GM12878 (cell line): Measurements from ENCODE around the gene ZMIZ2. TPM values are rescaled to one million over a fixed set of nuclear protein-coding genes. Genes with fewer than 3 reads are reported as not detected.

Source experiments
- ATAC-seq: fragments of 200-7000 bp; cut with Tn5 transposase; 3 replicates; pipeline ENCODE4 v1.9.1; 2020; ENCODE audit warnings: mild to moderate bottlenecking, moderate library complexity
- BruUV-seq: library from RNA; stranded (reverse); fragments of 400-500 nt; replicated peaks from 2 replicates; lab custom pipeline; 2021; lab: Mats Ljungman, UMichigan
- CTCF ChIA-PET: fragments of 300-600 bp; sonication (Branson Sonifier 250); formaldehyde crosslinking; extraction: SDS; loops from one replicate; lab custom pipeline; 2021; ENCODE audit warnings: inconsistent platforms; lab: Yijun Ruan, JAX
- POLR2A ChIA-PET: fragments of 350-600 bp; formaldehyde crosslinking; extraction: SDS; loops from one replicate; lab custom pipeline; 2021; ENCODE audit warnings: inconsistent platforms; lab: Charles Lee
- RAD21 ChIA-PET: fragments of 300-600 bp; sonication (Branson Sonifier 250); formaldehyde crosslinking; loops from one replicate; lab custom pipeline; 2023; ENCODE audit warnings: antibody characterized with exemption; ENCODE audit not compliant: unreplicated experiment; lab: Charles Lee
- SMC1A ChIA-PET: fragments of 300-600 bp; sonication (Branson Sonifier 250); formaldehyde crosslinking; loops from one replicate; lab custom pipeline; 2023; ENCODE audit not compliant: unreplicated experiment, uncharacterized antibody; lab: Charles Lee
- DNase-seq: peaks from one replicate; pipeline ENCODE4 v3.0.0-alpha.2; 2011; ENCODE audit warnings: low read depth, low spot score
- FAIRE-seq: peaks from 3 replicates; lab custom pipeline; 2011; peaks lifted over from hg19 to GRCh38; lab: Jason Lieb, UNC
- H2AFZ ChIP-seq: 2 replicates; pipeline ENCODE4 v1.6.0; 2011; ENCODE audit warnings: low read depth, low read length, control low read depth; ENCODE audit not compliant: control insufficient read depth
- H3K27ac ChIP-seq: 2 replicates; pipeline ENCODE4 v1.5.1; 2011; ENCODE audit warnings: control low read depth; ENCODE audit not compliant: control insufficient read depth, insufficient read depth
- H3K27me3 ChIP-seq, 2 experiments: replicated peaks in 1 of 2; 2 replicates each; pipeline versions ENCODE4 v1.6.0 to v1.6.1; 2011; ENCODE audit warnings: low read length in 1 of 2; ENCODE audit not compliant: control insufficient read depth in 2 of 2, insufficient read depth in 2 of 2
- H3K36me3 ChIP-seq, 2 experiments: 2 replicates each; pipeline ENCODE4 v1.5.1; 2011; ENCODE audit warnings: low read length in 1 of 2; ENCODE audit not compliant: control insufficient read depth in 2 of 2, insufficient read depth in 2 of 2
- H3K4me1 ChIP-seq: 2 replicates; pipeline ENCODE4 v1.6.1; 2011; ENCODE audit warnings: mild to moderate bottlenecking, low read length, moderate library complexity, mixed read lengths; ENCODE audit not compliant: control insufficient read depth, insufficient read depth
- H3K4me2 ChIP-seq: 2 replicates; pipeline ENCODE4 v1.6.0; 2011; ENCODE audit warnings: control low read depth; ENCODE audit not compliant: control insufficient read depth, insufficient read depth
- H3K4me3 ChIP-seq: fragments of 200-600 bp; sonication (generic); 2 replicates; pipeline ENCODE4 v1.5.1; 2016
- H3K79me2 ChIP-seq: 2 replicates; pipeline ENCODE4 v1.6.0; 2011; ENCODE audit warnings: low read length; ENCODE audit not compliant: control insufficient read depth, insufficient read depth
- H3K9ac ChIP-seq: 2 replicates; pipeline ENCODE4 v1.8.0; 2011; ENCODE audit warnings: low read length, control low read depth, mixed read lengths; ENCODE audit not compliant: control insufficient read depth, insufficient read depth
- H3K9me3 ChIP-seq: replicated peaks from 3 replicates; pipeline ENCODE4 v1.5.1; 2011; ENCODE audit warnings: mild to moderate bottlenecking, low read length; ENCODE audit not compliant: control insufficient read depth, insufficient read depth
- H4K20me1 ChIP-seq: 2 replicates; pipeline ENCODE4 v1.6.0; 2011; ENCODE audit not compliant: control insufficient read depth, insufficient read depth
- ATF7 ChIP-seq: fragments of 450-650 bp; IDR thresholded peaks from 2 replicates; pipeline ENCODE4 v1.6.1; 2016; ENCODE audit warnings: low read depth, mild to moderate bottlenecking
- CBX3 ChIP-seq: fragments of 200-600 bp; sonication (generic); IDR thresholded peaks from 2 replicates; pipeline ENCODE4 v1.6.1; 2016; ENCODE audit warnings: low read depth, borderline replicate concordance
- CEBPB ChIP-seq, 2 experiments: fragments of 150-350 bp in 1 of 2; IDR thresholded peaks; 2 replicates each; pipeline ENCODE4 v1.6.1; 2012 to 2014; ENCODE audit warnings: low read depth in 2 of 2, low read length in 2 of 2, borderline replicate concordance in 1 of 2, inconsistent platforms in 1 of 2
- CHD2 ChIP-seq: IDR thresholded peaks from 2 replicates; pipeline ENCODE4 v1.6.1; 2011; ENCODE audit warnings: low read depth, low read length, improper control_type of control experiment, borderline replicate concordance
- E2F8 ChIP-seq: fragments of 450-650 bp; IDR thresholded peaks from 2 replicates; pipeline ENCODE4 v1.6.1; 2018; ENCODE audit warnings: mild to moderate bottlenecking, low read depth, moderate library complexity; ENCODE audit not compliant: partially characterized antibody
- ETV6 ChIP-seq, 2 experiments: fragments of 450-650 bp in 1 of 2; IDR thresholded peaks in 1 of 2; conservative IDR thresholded peaks in 1 of 2; 2 replicates each; pipeline ENCODE4 v1.6.1; 2014; ENCODE audit warnings: antibody characterized with exemption in 1 of 2, borderline replicate concordance in 1 of 2, low read depth in 1 of 2, mild to moderate bottlenecking in 1 of 2, moderate library complexity in 1 of 2
- FOXK2 ChIP-seq: fragments of 450-650 bp; IDR thresholded peaks from 2 replicates; pipeline ENCODE4 v1.6.1; 2017; ENCODE audit warnings: mild to moderate bottlenecking, moderate library complexity
- LARP7 ChIP-seq: fragments of 450-650 bp; IDR thresholded peaks from 2 replicates; pipeline ENCODE4 v1.6.1; 2017; ENCODE audit warnings: mild to moderate bottlenecking
- MEF2A ChIP-seq: IDR thresholded peaks from 2 replicates; pipeline ENCODE4 v1.6.1; 2011; ENCODE audit warnings: low read depth, mild to moderate bottlenecking, low read length, moderate library complexity; ENCODE audit not compliant: insufficient read depth
- NFXL1 ChIP-seq: fragments of 450-650 bp; IDR thresholded peaks from 2 replicates; pipeline ENCODE4 v1.6.1; 2017; ENCODE audit warnings: antibody characterized with exemption, mild to moderate bottlenecking, borderline replicate concordance
- POLR2AphosphoS2 ChIP-seq: IDR thresholded peaks from 2 replicates; pipeline ENCODE4 v1.6.1; 2011; ENCODE audit warnings: low read depth, mild to moderate bottlenecking, low read length, improper control_type of control experiment, moderate library complexity
- RELB ChIP-seq: fragments of 450-650 bp; IDR thresholded peaks from 2 replicates; pipeline ENCODE4 v1.6.1; 2017; ENCODE audit warnings: low read depth, mild to moderate bottlenecking, moderate library complexity
- SIN3A ChIP-seq: IDR thresholded peaks from 2 replicates; pipeline ENCODE4 v1.6.1; 2012; ENCODE audit warnings: low read depth, low read length, improper control_type of control experiment
- SIX5 ChIP-seq: IDR thresholded peaks from 2 replicates; pipeline ENCODE4 v1.6.1; 2011; ENCODE audit warnings: mild to moderate bottlenecking, low read depth, low read length, moderate library complexity; ENCODE audit not compliant: severe bottlenecking
- TAF1 ChIP-seq: IDR thresholded peaks from 2 replicates; pipeline ENCODE4 v1.6.1; 2011; ENCODE audit warnings: mild to moderate bottlenecking, low read depth, low read length, borderline replicate concordance
- ZBED1 ChIP-seq: IDR thresholded peaks from 2 replicates; pipeline ENCODE4 v1.6.1; 2016; ENCODE audit warnings: borderline replicate concordance
- ZNF24 ChIP-seq: fragments of 450-650 bp; IDR thresholded peaks from 2 replicates; pipeline ENCODE4 v1.6.1; 2017; ENCODE audit warnings: antibody characterized with exemption, mild to moderate bottlenecking
- WGBS: methylation state at CpG from one replicate; pipeline ENCODE4 v1.1.6; 2016; ENCODE audit warnings: low lambda C conversion rate; ENCODE audit not compliant: insufficient replicate concordance, insufficient coverage; ENCODE audit errors: missing lambda C conversion rate; 5-methylcytosine and 5-hydroxymethylcytosine counted together
- in situ Hi-C: fragments of 300-500 bp; cut with MboI; formaldehyde crosslinking; loops from 9 replicates; pipeline ENCODE4 v1.14.3; 2018; ENCODE audit warnings: mixed read lengths
- intact Hi-C: fragments of 100-400 bp; cut with micrococcal nuclease; formaldehyde crosslinking; loops from one replicate; pipeline ENCODE4 v1.14.2; 2022; ENCODE audit not compliant: unreplicated experiment
- polyA plus RNA-seq, 11 experiments: library from polyadenylated mRNA; depleted of rRNA in 4 of 11; unstranded in 6 of 11; stranded (reverse) in 5 of 11; fragments of >200 nt; fragmentation: Nextera tagmentation in 4 of 11; fragmentation: Illumina TruSeq in 1 of 11; extraction: Ambion mirVana in 4 of 11; extraction: Trizol in 1 of 11; gene quantifications; 1 replicate in 1 of 11; 2 replicates in 10 of 11; pipeline versions ENCODE4 v1.2.1 to v1.2.3, GENCODE V29; 2011 to 2016; ENCODE audit warnings: inconsistent platforms in 2 of 11, missing spikeins in 2 of 11, low read depth in 1 of 11
- total RNA-seq, 4 experiments: library from RNA; depleted of rRNA in 3 of 4; stranded (reverse); fragments of >200 nt in 3 of 4; fragmentation: Illumina TruSeq in 1 of 4; extraction: Trizol in 1 of 4; gene quantifications; 2 replicates each; pipeline versions ENCODE4 v1.2.1 to v1.2.3, GENCODE V29; 2013 to 2021

The ZMIZ2 gene
- total and polyA plus RNA-seq, 10 of the 15 experiments (the other 5 are each of a cell fraction or from before 2014, with no cell fraction given), result 0.71 to 158 (median 17.0) TPM

- TF ChIP-seq SIX5, result no peak
Observed at GRCh38 chr7:44766416-44766801, 17.8 kb downstream of the ZMIZ2 start (continued).

- H3K79me2 ChIP-seq, result no peaks in the 10 kb centered on the region
- ChIA-PET CTCF (interaction anchor here (1.7 to 3.4 kb wide), 2 partner anchors 17 to 77 kb away, joined by 4 to 11 read pairs; no protein-coding TSS in a partner anchor), RAD21 (interaction anchor here (0.9 to 4.1 kb wide), 6 partner anchors 15 to 193 kb away, joined by 3 to 40 read pairs (median 6); partner anchors contain the start of gene DDX56), SMC1A (interaction anchor here (1.2 to 1.6 kb wide), 5 partner anchors 14 to 179 kb away, joined by 3 to 5 read pairs (median 5); no protein-coding TSS in a partner anchor), POLR2A (interaction anchor here (0.6 to 4.3 kb wide), 6 partner anchors 17 to 167 kb away, joined by 3 to 33 read pairs (median 3); partner anchors contain the start of gene OGDH)
- no peak overlapping the region for H2AFZ ChIP-seq
- in situ Hi-C loops, result no loop called here
- H3K9ac ChIP-seq, result no peak overlapping the region
- no peaks in the 10 kb centered on the region for H3K9me3 ChIP-seq
- DNase-seq, result no peak
- no peaks in the 10 kb centered on the region for H3K27me3 ChIP-seq
- BruUV-seq, result TSS peak; percentile 54
- no peak for ATAC-seq
- H3K36me3 ChIP-seq, result peaks cover 19 to 44% of the 10 kb centered on the region in 2 experiments
- no peaks in the 10 kb centered on the region for H4K20me1 ChIP-seq
- H3K4me3 ChIP-seq, result no peak overlapping the region
- H3K4me1 ChIP-seq, result peaks cover 36% of the 10 kb centered on the region
- peak overlapping the region; percentile 54; the same call in 1 of the 2 replicates for H3K27ac ChIP-seq
- peak overlapping the region; percentile 5 for H3K4me2 ChIP-seq
- intact Hi-C loops, result no loop called here
- 84% methylated on average over 19 of the region's 19 CpGs for WGBS
- FAIRE-seq, result no peak
- TF ChIP-seq LARP7 (no peak), SIN3A (no peak), CBX3 (no peak), TAF1 (no peak), ATF7 (no peak), CEBPB (IDR thresholded peaks at IDR 0.05; ENCODE audit: borderline replicate concordance in 1 of 2, low read depth in 2 of 2, low read length in 2 of 2) (no peak), POLR2AphosphoS2 (no peak), E2F8 (no peak), CHD2 (no peak), ZBED1 (no peak), ETV6 (conservative IDR thresholded peaks at IDR 0.05 in 1 of 2, IDR thresholded peaks at IDR 0.05 in 1 of 2; ENCODE audit: borderline replicate concordance in 1 of 2, low read depth in 1 of 2) (no peak), NFXL1 (no peak), ZNF24 (no peak), RELB (no peak), MEF2A (no peak), FOXK2 (no peak)
Observed at GRCh38 chr7:44767134-44767911, 18.7 kb downstream of the ZMIZ2 start.
